ENCODE data around the gene UNC119.

The UNC119 gene

DNA sequence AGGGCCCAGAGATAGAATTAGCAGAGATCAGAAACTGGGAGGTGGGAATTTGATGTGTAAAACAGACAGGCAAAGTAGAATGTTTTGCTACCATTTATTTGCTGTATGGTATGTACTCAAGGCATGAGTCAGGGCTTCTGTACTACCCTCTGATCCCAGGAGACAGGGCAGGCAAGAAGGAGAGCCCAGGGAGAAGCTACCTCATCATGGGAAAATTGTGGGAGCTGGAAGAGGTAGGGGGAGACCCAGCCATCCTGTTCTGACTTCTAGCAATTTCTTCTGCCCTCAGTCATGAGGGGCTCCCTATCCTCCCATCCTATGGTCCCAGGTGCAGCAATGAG is 20.6 kb upstream of the UNC119 start:
- peak; percentile 40 for DNase-seq (ENCODE audit: low spot score)

DNA sequence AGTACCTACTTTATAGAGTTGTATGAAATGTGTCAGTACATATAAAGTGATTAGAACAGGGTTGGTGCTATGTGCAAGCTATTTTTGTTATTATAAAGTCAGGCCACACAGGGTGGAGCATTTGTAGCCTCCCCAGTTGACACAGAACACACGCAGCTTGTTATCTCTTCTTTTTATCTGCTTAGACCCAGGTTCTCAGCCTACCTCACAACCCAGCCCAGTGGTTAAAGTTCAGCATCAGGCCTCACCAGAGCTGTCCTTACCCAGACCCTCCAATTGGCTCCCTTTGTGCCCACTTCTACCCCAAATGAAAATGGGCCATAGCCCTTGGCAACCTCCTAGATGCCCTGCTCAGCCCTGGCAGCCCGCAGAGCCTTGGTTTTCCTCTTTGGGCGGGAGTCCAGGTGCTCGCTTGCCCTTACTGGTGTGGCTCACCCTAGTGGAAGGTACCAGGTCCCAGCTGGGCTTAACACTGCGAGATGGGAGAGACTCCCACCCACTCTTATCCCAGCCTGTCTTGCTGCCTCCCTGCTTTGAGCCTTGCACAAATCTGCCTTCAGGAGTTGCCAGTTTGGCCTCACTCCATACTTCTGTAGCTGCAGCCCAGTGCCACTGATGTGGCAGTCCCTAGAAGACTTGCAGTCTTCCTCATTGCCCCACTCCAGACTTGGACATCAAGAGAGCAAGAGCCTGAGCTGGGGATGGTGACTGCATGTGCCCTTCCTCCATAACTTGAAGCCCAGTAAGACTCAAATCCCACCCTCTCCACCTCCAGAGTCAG is 20.0 kb upstream of the UNC119 start:
- DNase-seq (ENCODE audit: low spot score), result no peak

DNA sequence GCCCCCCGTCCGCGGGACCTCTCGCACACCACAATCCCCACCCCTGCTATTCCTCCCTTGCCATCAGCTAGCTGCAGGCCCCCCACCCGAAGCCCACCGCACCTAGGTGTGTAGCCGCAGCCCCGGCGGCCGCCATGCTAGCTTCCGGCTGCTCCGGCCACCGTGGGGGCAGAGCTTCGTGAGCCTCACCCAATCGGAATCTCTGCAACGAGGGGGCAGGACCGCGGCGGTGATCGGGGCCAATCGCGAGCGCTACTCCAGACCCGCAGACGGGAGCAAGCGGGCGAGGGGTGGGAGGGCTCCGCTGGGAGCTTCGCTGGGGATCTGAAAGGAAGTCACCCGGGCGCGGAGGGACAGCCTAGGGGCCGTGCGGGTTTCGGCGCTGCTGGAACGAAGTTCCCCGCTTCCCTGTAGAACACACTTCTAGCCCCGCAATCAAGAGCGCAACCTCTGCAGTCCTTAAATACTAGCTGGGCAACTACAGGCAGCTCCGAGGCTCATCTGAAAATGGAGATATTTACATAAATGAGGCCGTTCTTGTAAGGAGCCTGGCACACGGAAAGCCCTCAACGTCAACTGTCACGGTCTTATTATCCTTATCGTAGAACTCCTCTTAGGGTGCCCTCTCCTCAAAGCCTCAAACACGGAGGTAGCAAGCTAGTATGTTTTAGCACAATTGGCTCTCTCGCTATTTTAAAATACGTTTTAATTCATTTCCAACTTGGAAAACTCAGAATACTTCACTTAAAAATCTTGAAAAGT is 19.1 kb upstream of the UNC119 start, which contains the start of gene PIGS:
PIGS (minus strand) TSS at position 164 of the 762 bp plus-strand sequence; CDS start at position 136, 28 bp downstream.
- DNase-seq (ENCODE audit: low spot score), result peak; percentile 99

- DNase-seq (ENCODE audit: low spot score), result peak; percentile 43
These were observed 18.4 kb upstream of the UNC119 start for GRCh38 chr17:28570716-28571360.

- DNase-seq (ENCODE audit: low spot score), result no peak
These were observed 17.0 kb upstream of the UNC119 start for GRCh38 chr17:28569446-28569845.

DNA sequence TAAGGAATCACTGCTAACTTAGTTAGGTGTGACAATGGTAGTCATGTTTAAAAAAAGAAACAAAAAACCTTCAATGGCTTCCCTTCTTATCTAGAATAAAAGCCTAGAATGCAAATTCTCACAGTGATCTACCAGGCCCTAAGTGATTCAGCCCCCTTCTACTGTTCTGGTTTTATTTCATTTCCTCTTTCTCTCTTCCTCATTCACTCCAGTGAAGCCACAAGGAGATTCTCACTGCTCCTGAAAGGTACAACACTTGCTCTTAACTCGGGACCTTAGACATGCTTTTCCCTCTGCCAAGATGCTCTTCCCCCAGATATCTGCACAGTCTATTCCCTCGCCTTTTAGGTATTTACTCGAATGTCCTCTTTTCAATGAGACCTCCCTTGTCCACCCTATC is 15.2 kb upstream of the UNC119 start:
- DNase-seq (ENCODE audit: low spot score), result no peak

DNA sequence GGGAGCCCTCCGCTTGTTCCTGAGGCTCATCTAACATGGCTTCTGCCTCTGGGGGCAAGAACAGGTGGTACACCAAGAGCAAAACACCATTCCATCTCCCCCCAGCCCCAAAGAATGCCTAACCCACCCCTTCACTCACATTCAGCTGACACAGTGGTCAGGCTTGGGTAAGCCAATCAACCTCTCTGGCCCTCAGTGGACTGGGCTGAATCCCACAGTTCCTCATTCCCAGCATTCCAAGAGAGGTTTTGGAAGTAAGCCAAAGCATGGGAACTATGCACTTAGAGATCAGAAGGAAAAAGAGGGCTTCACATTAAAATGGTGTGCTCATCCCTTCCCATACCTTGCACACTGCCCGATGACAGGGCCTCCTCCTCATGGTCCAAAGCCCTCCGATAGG is 11.1 kb upstream of the UNC119 start:
- DNase-seq (ENCODE audit: low spot score), result peak; percentile 70

GRCh38 chr17:28555022-28555421 is 2.6 kb upstream of the UNC119 start:
- no peak for DNase-seq (ENCODE audit: low spot score)

DNA sequence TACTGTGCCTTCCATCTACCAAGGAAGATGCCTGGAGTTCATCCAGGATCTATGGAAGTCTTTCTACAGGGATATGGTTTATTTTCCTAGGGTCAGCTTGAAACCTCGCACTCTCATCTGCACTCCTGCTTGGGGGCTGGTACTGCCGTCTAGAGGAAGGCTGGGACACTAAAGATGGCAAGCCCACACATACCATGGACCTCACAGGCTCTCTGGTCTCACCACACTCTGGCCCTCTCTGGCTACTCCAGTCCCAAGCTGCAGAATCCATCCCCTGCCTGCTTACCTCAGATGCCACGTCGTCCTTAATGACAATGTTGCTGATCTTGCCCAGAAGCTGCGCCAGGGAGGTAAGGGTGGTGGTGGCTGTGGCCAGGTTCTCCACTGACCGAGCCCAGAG is 2.1 kb upstream of the UNC119 start:
- DNase-seq (ENCODE audit: low spot score), result no peak

- no peak for DNase-seq (ENCODE audit: low spot score)
These were observed 629 bp upstream of the UNC119 start for GRCh38 chr17:28553000-28553505.

DNA sequence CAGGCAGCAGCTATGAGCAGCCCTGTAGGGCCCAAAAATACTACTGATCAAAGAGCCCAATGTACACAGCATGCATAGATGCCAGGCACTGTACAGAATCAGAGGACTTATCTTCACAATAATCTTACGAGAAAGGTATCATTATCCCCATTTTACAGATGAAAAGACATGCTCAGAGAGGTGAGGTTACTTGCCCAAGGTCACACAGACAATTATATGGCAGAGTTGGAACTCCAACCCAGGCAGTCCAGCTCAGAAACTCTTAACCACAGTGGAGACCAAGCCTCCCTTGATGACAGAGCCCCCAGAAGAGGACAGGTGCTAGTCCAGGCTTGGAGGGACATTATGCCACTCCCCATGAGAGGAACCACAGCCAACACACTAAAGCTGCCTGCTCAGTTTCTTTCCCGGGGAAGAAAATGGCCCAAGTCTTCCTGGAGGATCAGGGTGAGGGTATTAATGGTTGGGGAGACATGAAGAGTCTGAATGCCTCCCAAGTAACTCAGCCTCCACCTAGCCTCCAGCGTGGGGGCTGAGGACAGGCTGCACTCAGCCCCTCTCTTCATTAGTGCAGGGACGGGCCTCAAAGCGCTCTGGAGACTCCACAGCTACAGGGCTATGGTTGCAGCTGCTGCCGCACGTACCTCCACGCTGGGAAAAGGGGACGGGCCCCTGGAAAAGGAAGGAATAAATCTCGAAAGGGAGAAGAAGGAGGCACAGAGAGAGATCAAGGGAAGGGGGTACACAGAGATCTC is 826 bp downstream of the UNC119 start:
- DNase-seq (ENCODE audit: low spot score), result peak; percentile 65

- no peak for DNase-seq (ENCODE audit: low spot score)
These were observed 1.6 kb downstream of the UNC119 start for GRCh38 chr17:28550858-28551257.

GRCh38 chr17:28549236-28550132 is 2.9 kb downstream of the UNC119 start:
- no peak for DNase-seq (ENCODE audit: low spot score)

DNA sequence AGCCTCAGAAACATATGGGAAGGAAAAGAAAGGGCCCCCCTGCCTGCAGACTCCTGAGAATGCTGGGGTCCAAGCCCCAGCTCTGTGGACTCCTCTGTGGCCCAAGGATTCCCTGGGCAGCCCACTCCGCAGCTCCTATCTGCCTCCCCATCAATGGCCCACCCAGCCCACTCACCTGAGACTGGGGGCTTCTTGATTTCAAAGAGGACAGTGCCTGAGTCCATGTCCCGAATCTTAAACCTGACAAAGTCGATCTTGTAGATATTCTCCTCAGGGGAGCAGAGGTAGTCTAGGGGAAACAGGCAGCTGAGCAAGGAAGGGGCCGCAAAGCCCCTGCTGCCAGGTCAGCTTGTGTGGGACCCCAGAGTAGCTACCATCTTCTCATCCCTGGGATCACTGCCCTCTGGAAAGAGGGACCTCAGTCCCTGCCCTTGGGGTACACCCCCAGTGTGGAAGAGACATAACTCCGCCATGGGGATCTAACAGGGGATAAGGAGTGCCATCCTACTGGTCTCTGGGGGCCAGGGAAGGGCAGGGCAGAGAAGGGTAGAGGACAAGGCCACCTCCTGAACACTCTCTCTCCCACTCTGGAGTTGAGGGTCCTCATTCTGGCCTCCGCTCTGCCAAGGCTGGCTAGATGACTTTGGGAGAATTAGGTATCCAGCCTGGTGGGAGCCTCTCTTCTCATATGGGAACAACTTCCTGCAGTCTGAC is 3.9 kb downstream of the UNC119 start:
- no peak for DNase-seq (ENCODE audit: low spot score)

GRCh38 chr17:28547623-28548416 is 4.6 kb downstream of the UNC119 start:
- DNase-seq (ENCODE audit: low spot score), result peak; percentile 91

DNA sequence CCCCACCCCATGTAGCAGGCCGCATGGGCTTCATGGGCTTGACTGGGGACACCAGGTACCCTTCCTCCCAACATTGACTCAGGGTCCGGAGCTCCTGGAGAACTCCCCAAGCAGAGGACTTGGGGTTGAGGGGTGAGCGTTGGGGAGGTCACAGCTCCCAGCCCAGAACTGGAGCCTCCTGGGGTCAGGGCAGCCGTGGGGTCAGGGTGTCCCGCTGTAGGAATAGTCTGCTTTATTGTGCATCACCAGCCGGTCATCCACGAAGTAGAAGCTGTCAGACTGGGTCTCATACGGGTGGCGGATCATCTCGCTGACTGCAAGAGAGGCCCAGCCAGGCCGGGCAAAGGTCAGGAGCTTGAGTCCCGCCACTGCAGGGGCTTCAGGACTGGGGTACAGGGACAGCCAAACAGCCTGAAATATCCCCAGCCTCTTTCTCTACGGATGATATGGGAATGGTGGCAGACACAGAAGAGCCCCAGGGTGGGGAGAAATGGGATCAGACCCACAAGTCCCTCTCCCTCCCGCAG is 5.3 kb downstream of the UNC119 start:
- DNase-seq (ENCODE audit: low spot score), result no peak

DNA sequence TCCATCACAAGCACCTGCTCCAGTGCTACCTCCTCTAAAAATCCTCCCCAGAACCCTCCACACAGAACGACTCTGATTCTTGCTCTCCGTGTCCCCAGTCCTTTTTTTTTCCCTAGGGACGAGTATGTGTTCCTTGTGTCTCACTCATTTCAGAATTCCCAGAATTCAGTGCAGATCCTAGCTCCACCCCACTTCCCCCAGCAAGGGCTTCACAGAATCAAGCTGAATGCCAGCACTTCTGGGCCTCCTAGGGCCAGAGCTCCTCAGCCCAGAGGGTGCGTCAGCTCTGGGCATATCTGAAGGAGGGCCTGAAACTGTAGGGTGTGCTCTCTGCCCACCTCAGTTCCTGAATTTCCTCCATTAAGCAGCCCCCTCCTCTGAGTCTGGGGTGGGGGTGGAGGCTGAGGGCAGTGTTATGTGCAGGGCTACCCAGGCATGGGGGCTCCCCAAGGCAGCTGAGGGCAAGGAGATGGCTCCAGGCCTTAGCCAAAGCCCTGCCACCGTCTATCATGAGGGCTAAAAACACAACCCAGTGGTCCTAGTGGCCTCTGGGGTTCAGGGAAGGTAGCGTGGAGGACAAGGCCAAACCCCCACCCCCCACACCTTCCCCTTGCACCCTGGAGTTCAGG is 6.5 kb downstream of the UNC119 start:
- no peak for DNase-seq (ENCODE audit: low spot score)

GRCh38 chr17:28545141-28545503 is 7.3 kb downstream of the UNC119 start:
- DNase-seq (ENCODE audit: low spot score), result no peak

Data from hepatic stellate cell (primary cell).